Left forelimb (tissue), 1 donor: ENCODE measurements around the gene CAMSAP1.
A peak's percentile ranks its signal among the peaks of the same experiment; 100 is the strongest.
"Not testable (repeated sequence)": the region's sequence is repeated elsewhere in the genome, so short reads cannot be mapped to it uniquely, and the experiment has no call there.

Experiments
- DNase-seq: peaks from one replicate; pipeline ENCODE4 v3.0.0-alpha.2; 2018; ENCODE audit warnings: low spot score

CAMSAP1 gene

DNA sequence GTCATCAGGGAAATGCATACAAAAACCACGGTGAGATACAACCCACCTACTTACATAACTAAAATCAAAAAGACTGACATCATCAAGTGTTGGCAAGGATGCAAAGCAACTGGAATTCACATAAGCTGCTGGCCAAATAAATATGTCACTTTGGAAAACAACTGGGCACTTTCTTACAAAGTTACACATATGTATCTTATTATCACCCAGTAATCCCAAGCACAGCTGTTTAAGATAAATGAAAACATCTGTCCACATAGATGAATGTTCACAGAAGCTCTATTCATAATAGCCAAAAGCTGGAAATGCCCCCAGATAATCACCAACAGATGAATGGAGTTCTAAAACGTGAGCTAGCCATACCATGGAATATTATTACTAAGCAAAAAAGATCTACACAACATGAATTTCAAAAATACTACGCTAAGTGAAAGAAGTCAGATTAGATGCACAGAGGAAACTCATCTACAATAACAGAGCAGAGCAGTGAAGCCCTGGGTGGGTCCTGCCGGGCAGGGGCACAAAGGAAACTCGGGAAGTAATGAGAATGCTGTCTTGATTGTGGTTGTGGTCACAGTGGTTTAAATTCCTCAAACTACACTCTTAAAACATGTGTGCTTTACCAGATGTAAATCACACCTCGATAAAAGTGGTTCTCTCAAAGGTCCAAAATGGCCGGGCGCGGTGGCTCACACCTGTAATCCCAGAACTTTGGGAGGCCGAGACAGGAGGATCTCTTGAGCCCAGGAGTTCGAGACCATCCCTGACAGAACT is 8.5 kb downstream of the CAMSAP1 start:
- DNase-seq, result peak; percentile 40

DNA sequence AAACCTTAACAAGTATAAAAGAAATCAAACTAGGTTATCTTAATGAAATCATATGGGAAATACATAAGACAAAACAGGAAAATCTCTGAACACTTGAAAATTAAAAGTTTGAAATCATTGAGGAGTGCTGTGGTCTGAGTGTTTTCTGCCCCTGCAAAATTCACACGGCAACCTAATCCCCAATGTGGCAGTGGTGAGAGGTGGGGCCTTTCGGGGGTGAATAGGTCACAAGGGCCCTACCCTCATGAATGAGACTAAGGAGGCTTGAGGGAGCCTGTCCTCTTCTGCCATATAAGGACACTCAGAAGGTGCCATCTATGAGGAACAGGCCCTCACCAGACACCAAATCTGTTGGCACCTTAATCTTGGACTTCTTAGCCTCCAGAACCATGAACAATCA is 10.7 kb downstream of the CAMSAP1 start:
- DNase-seq, result no peak

DNA sequence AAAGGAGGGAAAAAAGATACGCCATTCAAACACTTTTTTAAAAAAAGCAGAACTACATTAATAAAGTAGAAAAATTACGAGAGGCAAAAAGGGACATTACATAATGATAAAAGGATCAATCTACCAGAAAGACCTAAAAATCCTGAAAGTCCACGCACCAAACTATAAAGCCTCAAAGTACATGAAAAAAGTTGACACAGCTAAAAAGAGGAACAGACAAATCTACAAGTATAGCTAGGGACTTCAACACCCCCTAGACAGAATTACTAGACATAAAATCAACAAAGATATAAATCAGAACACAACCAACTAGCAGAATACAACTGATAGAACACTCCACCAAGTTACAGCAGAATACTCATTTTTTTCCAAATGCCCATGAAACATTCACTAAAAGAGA is 11.1 kb downstream of the CAMSAP1 start:
- DNase-seq, result no peak

DNA sequence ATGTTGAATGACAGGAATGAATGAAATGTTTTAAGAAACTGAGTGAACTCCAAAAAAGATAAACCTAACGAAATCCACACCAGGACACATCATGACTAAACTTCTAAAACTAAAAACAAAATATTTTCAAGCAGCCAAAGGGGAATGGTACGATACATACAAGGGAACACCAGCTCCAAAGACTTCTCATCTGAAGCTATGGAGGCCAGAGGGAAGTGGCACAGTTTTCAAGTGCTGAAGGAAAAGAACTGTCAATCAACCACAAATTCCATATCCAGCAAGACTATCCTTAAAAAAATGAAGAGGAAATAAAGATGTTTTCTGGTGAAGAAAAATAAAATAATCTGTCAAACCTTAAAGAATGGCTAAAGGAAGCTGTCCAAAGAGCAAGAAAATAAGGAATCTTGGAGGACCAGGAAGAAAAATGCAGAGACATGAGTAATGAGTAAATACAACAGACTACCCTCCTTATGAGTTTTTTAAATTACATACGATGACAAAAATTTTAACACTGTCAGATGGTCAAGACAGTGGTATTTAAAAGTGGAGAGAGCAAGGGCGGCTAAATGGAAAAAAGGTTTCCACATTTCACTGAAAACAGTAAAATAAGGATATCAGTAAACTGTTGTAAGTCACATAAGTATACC is 12.0 kb downstream of the CAMSAP1 start:
- no peak for DNase-seq

DNA sequence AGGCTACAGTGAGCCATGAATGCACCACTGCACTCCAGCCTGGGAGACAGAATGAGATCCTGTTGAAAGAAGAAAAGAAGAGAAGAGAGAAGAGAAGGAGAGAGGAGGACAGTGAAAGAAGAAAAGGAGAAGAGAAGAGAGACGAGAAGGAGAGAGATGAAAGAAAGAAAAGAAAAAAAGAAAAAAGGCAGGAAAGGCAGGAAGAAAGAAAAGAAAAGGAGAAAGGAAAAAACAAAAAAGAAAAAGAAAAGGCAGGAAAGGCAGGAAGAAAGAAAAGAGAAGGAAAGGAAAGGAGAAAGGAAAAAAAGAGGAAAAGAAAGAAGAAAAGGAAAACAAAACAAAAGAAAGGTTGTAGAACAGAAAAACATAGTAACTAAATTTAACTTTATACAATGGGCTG is 14.2 kb downstream of the CAMSAP1 start:
- DNase-seq, result no peak

GRCh38 chr9:135892327-135892726 is 15.0 kb downstream of the CAMSAP1 start:
- DNase-seq, result not testable (repeated sequence)

GRCh38 chr9:135891027-135891631 is 16.2 kb downstream of the CAMSAP1 start:
- DNase-seq, result no peak

DNA sequence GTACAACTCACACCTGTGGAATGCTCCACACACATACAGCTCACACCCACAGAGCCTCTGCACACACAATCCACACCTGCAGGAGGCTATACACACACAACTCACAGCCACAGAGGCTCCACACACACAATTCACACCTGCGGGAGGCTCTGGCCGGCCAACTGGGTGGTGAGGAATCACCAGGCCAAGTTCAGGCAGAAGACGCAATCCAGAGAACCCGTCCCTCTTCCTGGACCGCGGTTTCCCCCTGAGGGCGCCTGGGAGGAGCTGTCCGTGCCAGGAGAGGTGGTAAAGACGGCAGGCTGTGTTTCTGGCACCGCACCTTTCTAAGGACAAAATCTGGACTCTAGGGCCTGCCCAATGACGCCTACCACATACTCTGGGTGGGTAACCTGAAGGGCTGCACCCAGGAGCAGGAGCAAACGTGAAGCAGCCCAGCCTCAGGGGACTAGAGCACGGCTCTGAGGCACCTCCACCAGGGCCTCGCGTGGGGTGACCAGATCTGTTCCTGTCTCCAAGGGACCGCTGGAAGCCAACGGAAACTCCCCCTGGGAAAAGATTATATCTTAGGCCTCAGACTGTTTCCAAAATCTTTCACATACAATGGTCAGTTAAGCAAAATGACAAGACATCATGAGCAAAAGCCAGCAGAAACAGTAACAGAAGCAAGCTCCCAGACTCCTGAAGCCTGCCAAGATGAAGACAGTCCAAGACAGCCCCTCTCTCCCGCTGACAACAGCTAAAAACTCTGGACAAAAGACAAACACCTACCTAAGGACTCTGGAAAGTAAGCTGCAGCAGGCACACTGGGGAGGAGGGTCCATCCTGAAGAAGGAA is 16.9 kb downstream of the CAMSAP1 start:
- DNase-seq, result no peak

- no peak for DNase-seq
These were observed 17.7 kb downstream of the CAMSAP1 start for GRCh38 chr9:135889564-135890189.

DNA sequence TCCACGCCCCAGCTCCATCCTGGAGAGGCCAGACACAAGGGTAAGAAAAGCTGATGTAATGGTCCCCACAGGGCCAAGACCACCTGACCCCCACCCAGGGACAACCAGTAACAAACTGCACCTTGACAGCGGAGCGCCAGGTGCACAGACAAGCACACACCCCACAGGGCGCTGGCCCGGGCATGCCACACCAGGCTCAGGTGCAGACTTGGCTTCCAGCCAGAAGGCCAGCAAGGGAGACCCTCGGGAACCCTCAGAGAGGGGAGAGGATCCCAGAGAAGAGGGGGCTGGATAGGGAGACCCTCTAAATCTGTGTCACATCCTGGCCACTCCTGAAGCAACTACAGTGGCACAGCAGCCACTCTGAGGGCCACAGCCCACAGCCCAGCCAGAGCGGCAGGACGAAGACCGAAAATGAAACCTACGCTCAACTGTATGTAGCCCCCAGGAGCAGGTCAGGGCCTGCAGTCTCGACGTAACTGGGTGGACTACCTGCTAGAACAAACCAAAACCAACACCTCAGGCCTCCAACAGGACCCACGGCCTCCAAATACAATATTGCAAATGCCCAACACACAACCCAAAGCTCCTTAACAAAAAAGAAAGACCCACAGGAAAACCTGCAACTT is 18.5 kb downstream of the CAMSAP1 start:
- no peak for DNase-seq

GRCh38 chr9:135888126-135888765 is 19.1 kb downstream of the CAMSAP1 start:
- DNase-seq, result no peak

GRCh38 chr9:135887585-135888050 is 19.7 kb downstream of the CAMSAP1 start:
- DNase-seq, result no peak

- no peak for DNase-seq
These were observed 20.3 kb downstream of the CAMSAP1 start for GRCh38 chr9:135887021-135887507.

- DNase-seq, result no peak
These were observed 21.0 kb downstream of the CAMSAP1 start for GRCh38 chr9:135886147-135886981.

GRCh38 chr9:135885100-135885853 is 22.1 kb downstream of the CAMSAP1 start:
- DNase-seq, result no peak

- DNase-seq, result no peak
These were observed 22.9 kb downstream of the CAMSAP1 start for GRCh38 chr9:135884328-135885035.

DNA sequence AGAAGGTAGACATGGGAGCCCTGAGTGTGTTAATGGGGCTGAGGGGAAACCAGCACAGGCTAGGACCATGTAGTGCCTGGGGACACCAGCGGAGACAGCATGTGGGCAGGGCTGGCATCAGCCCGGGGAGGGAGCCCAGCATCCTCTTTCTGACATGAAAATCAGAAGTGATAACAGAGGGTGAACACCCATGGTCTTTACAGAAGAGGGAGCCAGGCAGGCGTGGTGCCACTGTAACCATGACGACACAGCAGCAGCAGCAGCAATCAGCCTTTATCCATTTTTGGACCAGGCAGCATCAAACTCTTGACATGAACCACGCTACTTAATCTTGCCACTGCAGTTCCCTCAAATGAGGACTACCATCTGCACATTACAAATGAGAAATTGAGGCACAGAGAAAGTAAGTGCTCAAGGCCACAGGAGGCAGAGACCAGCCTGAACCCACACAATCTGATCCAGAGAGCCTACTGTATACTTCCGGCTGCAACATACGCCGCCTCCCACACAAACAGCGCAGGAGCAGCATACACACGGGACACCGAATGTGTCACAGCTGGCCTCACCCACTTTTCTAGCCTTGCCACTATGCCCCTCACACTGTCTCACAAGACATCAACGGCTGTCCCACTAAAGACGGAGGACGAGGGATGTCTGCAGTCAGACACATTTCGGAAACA is 23.8 kb downstream of the CAMSAP1 start:
- DNase-seq, result no peak

- no peak for DNase-seq
These were observed 25.3 kb downstream of the CAMSAP1 start for GRCh38 chr9:135882011-135882410.
